IPS-18c (cell line): ENCODE data around the gene ADAM23.

Source experiments
- H3K4me3 ChIP-seq: 2 replicates; pipeline ENCODE4 v1.7.0; 2013; ENCODE audit warnings: low read depth, mild to moderate bottlenecking, low read length, moderate library complexity; ENCODE audit not compliant: insufficient read depth
- H3K9me3 ChIP-seq: one replicate; pipeline ENCODE4 v1.6.1; 2013; ENCODE audit warnings: mild to moderate bottlenecking, low read length, moderate library complexity; ENCODE audit not compliant: control insufficient read depth, insufficient read depth

The ADAM23 gene

DNA sequence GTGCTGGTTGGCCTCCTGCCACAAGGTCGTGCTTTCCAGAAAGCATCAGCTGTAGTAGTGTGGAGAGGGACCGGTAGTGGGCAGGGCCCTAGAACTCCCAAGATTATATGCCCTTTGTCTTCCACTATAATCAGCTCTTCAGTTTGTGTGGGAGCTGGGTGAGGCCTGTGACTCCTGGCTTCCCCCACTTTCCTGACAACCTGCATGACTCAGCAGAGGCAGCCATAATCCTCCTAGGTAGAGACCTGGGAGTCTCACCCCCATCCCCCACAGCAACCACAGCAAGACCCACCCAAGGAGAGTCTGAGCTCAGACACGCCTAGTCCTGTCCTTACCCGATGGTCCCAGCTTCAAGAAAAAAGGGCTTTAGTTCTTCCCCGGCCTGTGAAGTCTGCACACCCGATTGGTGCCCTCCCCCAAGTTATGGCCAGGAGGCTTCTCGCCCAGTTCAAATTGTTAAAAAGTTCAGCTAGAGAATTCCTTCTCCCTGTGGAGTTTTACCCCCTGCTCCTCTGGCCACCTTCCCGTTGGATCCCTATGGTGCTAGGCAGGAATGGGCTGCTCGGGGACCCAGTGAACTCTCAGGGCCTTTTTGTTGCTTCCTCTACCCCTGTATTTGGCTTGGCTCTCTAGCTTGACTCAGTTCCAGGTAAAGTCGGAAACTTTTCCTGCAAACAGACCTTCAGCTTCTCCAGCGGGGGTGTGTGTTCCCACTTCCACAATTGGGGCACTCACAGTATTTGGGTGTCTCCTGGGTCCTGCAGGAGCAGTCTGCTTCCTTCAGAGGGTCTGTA lies 141.2 kb downstream of the ADAM23 start:
- Histone ChIP-seq H3K4me3 (no peak overlapping the region), H3K9me3 (no peaks in the 10 kb centered on the region)

DNA sequence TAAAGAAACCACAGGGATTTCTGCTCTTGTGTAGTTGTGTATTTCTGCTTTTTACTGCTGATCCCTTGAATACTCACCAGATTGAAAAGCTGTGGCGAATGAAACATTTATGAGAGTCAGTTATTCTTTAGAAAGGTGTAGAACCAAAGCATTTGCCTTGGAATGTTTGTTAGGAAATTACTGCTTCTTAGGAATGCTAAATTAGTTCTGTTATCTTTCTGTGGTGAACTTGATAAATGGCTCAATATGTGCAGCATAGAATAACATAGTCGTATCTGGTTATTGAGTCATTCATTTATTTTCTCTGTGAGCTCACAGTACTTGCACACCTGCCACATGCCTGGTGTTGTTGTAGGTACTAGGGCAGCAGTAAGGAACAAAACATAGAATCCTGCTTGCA lies 142.0 kb downstream of the ADAM23 start:
- no peaks in the 10 kb centered on the region for H3K9me3 ChIP-seq

DNA sequence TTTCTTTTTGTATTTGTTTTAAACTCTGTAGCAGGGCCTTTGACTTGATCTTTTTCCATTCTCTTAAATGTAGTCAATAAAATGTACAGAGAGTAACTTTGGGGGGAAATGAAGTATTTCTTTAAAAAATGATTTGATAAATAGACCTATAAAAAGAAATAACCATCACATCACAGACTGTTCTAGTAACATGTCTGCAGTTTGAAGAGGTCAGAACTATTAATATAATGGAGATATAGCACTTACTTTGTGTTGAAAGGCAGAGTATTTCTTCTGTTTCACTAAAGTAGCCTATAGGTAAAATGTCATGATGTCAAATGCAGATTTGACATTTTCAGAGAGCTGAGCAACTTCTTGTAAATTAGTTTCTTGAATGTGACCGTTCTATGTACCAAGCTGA lies 143.3 kb downstream of the ADAM23 start:
- no peaks in the 10 kb centered on the region for H3K9me3 ChIP-seq
- no peak overlapping the region for H3K4me3 ChIP-seq

More for the DNA sequence above, 142.0 kb downstream of the ADAM23 start:
- no peak overlapping the region for H3K4me3 ChIP-seq

GRCh38 chr2:206597717-206598218 lies 154.4 kb downstream of the ADAM23 start:
- Histone ChIP-seq H3K4me3 (no peak overlapping the region), H3K9me3 (no peaks in the 10 kb centered on the region)

DNA sequence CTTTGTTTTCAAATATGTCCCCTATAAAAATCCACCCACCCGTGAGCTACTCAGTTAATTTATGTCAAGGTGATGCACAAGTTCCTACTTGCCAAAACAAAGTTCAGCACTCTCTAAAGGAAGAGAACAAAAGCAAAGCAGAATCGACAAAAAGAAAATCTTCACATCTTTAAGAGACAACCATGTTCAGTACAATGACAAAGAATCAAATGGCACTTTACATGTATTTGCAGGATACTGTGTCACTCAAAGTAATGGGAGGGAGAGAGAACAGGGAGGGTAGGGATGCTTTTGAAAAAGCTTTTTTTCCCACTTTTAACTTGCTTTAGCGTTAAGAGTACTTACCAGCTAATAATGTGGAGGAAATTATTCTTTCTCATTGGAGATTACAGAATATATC lies 159.9 kb downstream of the ADAM23 start:
- H3K9me3 ChIP-seq = no peaks in the 10 kb centered on the region
- no peak overlapping the region for H3K4me3 ChIP-seq

- H3K4me3 ChIP-seq = no peak overlapping the region
- H3K9me3 ChIP-seq = no peaks in the 10 kb centered on the region
These were observed 167.1 kb downstream of the ADAM23 start for GRCh38 chr2:206610451-206610850.

DNA sequence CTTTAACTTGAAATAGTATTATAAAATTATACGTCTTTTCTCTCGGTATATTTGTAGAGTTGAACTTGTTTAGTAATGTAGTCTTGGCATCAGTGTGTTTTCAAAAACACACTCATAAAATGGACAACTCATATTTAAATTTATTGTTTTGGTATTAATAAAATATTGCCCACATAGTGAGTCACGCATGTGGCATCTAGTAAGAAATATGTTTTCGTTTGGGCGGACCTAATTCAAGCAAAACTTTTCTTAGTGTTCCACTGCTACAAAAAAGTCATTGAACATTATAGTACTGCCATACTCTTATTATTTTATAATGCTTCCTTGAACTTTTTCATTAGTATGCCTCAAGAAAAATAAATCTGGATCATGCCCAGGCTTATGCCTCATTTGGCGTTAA lies 167.9 kb downstream of the ADAM23 start:
- Histone ChIP-seq H3K4me3 (no peak overlapping the region), H3K9me3 (no peaks in the 10 kb centered on the region)

- Histone ChIP-seq H3K9me3 (no peaks in the 10 kb centered on the region), H3K4me3 (no peak overlapping the region)
These were observed 168.4 kb downstream of the ADAM23 start for GRCh38 chr2:206611736-206612135.

DNA sequence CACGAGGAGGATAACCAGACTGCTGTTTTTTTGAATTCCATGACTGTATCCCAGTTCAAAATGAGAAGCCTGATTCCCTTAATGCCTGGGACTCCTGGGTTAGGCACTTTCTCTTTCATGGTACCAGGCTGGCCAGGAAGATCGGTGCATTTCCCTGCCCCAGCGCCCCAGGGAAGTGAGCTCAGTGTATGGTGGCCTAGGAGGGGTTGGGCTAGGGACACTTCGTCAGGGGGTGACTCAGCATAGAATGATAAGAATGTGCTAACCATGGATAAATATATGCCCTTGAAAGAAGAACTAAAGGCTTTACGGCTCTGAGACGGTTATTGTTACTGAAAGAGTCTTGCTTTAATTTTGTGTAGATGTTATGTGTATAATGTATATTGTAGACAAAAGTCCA lies 171.5 kb downstream of the ADAM23 start:
- Histone ChIP-seq H3K4me3 (no peak overlapping the region), H3K9me3 (no peaks in the 10 kb centered on the region)

DNA sequence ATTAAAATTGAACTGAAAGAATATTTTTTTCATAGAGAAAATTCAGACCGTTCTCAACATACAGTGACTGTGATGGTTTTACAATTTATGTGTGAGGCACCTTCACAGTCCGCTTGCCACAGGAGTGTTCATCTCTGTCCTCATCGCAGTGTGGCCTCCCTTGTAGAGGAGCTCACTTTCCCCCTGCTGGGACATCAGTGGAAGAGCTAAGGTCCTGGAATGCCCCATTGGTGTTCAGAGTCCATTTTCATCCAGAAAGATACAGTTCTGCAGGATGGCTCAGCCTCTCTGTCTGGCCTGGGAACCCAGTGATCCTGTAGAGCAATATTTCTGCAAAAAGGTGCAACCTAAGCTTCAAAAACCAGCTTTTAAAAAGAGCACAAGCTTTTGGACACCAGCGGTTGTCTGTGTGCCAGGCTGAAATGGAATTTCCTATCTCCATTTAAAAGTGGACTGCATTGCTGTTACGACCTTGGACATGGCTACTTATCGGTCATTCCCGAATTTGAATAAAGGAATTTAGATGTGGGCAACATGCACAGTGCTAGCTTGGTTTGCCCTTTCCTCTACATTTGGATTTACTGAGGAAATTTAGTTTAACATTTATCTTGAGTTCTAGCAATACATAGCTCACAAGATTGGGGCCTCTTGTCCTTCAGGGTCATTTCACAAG lies 172.2 kb downstream of the ADAM23 start:
- H3K9me3 ChIP-seq = no peaks in the 10 kb centered on the region
- no peak overlapping the region for H3K4me3 ChIP-seq

- Histone ChIP-seq H3K9me3 (no peaks in the 10 kb centered on the region), H3K4me3 (no peak overlapping the region)
These were observed 172.8 kb downstream of the ADAM23 start for GRCh38 chr2:206616151-206616550.

GRCh38 chr2:206619011-206619410 lies 175.7 kb downstream of the ADAM23 start:
- Histone ChIP-seq H3K4me3 (no peak overlapping the region), H3K9me3 (no peaks in the 10 kb centered on the region)

- Histone ChIP-seq H3K4me3 (no peak overlapping the region), H3K9me3 (no peaks in the 10 kb centered on the region)
These were observed 182.8 kb downstream of the ADAM23 start for GRCh38 chr2:206626108-206626507.

GRCh38 chr2:206627632-206628031 lies 184.3 kb downstream of the ADAM23 start:
- H3K9me3 ChIP-seq = no peaks in the 10 kb centered on the region
- no peak overlapping the region for H3K4me3 ChIP-seq

DNA sequence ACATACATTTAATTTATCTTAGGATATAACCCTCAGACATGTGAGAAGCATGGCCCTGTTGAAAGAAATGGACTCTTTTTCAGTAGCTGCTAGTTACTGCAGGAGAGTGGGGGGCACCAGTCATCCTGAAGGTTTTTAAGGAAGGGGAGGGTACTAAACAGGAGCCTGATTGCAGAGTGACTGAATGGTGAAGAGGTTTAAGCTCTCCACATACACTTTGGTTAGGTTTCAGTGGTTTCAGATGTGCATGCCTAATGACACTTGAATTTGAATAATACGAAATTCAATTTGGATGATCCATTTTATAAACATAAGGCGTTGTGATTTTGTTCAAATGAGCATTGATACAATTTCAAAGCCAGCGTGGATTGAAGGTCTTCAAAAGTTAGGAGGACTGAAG lies 188.0 kb downstream of the ADAM23 start:
- no peaks in the 10 kb centered on the region for H3K9me3 ChIP-seq
- H3K4me3 ChIP-seq = no peak overlapping the region

DNA sequence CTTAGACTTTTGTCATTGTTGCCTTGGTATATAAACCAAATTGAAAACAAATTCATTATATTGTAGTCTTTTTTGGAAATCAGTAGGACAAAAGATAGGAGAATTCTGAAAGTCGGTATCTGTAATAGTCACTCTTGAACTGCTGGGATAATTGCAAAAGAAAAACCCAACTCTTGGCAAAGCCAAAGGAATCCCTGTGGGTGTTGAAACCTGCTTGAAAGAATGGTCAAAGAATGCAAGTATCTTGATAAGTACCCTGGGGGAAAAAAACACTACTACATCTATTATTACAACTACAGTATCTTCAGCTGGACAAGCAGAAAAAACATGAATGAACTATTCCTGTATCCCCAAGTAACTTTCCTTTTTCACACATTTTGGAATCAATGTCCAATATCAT lies 191.7 kb downstream of the ADAM23 start:
- Histone ChIP-seq H3K4me3 (no peak overlapping the region), H3K9me3 (no peaks in the 10 kb centered on the region)

GRCh38 chr2:206639636-206640035 lies 196.3 kb downstream of the ADAM23 start:
- no peaks in the 10 kb centered on the region for H3K9me3 ChIP-seq
- no peak overlapping the region for H3K4me3 ChIP-seq

DNA sequence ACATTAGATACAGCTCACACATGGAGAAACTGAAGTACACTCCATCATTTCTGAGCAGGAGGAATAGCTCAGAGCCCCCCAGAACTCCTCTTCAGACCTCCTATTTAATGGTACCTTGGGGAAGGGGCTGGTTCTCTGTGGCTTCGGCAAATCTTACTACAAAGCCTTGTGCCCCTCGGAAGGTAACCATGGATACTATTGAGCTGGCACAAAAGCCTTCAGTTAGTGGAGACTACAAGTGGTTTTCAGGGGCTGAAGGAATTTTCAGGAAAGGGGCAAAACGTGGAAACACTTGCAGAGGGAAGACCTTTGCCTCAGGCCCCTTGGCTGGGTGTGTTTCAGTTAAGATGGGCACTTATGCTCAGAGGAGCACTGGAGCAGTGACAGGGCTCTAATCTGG lies 197.9 kb downstream of the ADAM23 start:
- H3K9me3 ChIP-seq = no peaks in the 10 kb centered on the region
- peak overlapping the region; percentile 16 for H3K4me3 ChIP-seq
